Measurements from ENCODE around the gene TTL.

GRCh38 chr2:112542123-112542983 lies 60.4 kb downstream of the TTL start, which contains the start of gene POLR1B:
- peak; percentile 96 for TF ChIP-seq FOXC1 (CRISPR knock-in tag; IDR thresholded peaks at IDR 0.05; ENCODE audit: borderline replicate concordance)
- TF ChIP-seq ZNF644 (CRISPR knock-in tag; IDR thresholded peaks at IDR 0.05; ENCODE audit: low read depth) = no peak
- peak; percentile 94; the same call in 1 of the 2 replicates for TF ChIP-seq ZNF766 (CRISPR knock-in tag; IDR thresholded peaks at IDR 0.05; ENCODE audit: borderline replicate concordance)
- TF ChIP-seq RELA (CRISPR knock-in tag; IDR thresholded peaks at IDR 0.05) = peak; percentile 87; the same call in 1 of the 2 replicates
- TF ChIP-seq ESRRA (CRISPR knock-in tag; IDR thresholded peaks at IDR 0.05; ENCODE audit: low read depth) = peak; percentile 80
- 0 out of 2 replicates have a peak, but pooled peaks have one; percentile 38 for TF ChIP-seq MAZ (IDR thresholded peaks at IDR 0.05; ENCODE audit: borderline replicate concordance, low read depth, low read length)
- TF ChIP-seq MAZ (CRISPR knock-in tag; IDR thresholded peaks at IDR 0.05; ENCODE audit: low read depth) = peak; percentile 75; the same call in 1 of the 2 replicates
- peak; percentile 88 to 91 for TF ChIP-seq POLR2A (IDR thresholded peaks at IDR 0.05; ENCODE audit: insufficient read depth in 1 of 2, low read depth in 2 of 2, low read length in 2 of 2)
- peak; percentile 90 for TF ChIP-seq ZNF710 (CRISPR knock-in tag; IDR thresholded peaks at IDR 0.05; ENCODE audit: borderline replicate concordance)
- no peak for TF ChIP-seq SMARCC2 (IDR thresholded peaks at IDR 0.05)
- TF ChIP-seq CTCF (CRISPR knock-in tag; IDR thresholded peaks at IDR 0.05) = peak; percentile 34; the same call in 1 of the 2 replicates
- peak; percentile 87; the same call in 1 of the 2 replicates for TF ChIP-seq STAT6 (CRISPR knock-in tag; IDR thresholded peaks at IDR 0.05; ENCODE audit: borderline replicate concordance)
- TF ChIP-seq GABPA (IDR thresholded peaks at IDR 0.05; ENCODE audit: low read depth, low read length) = peak; percentile 96
- peak; percentile 99 for TF ChIP-seq GABPA (CRISPR knock-in tag; IDR thresholded peaks at IDR 0.05; ENCODE audit: low read depth)
- TF ChIP-seq ZNF407 (CRISPR knock-in tag; IDR thresholded peaks at IDR 0.05; ENCODE audit: not compliant biosample characterization) = peak; percentile 97
